Testis (tissue), 3 donors: ENCODE results near the gene DCP1A. TPM values are rescaled to one million over a fixed set of nuclear protein-coding genes. Genes with fewer than 3 reads are reported as not detected.

ENCODE experiments used
- DNase-seq: peaks from one replicate; pipeline ENCODE4 v3.0.0-alpha.2; 2019
- H3K27ac ChIP-seq, 2 donors: fragments of 200-600 bp; sonication (generic); one replicate each; pipeline ENCODE4 v1.5.1; 2019
- H3K27me3 ChIP-seq: fragments of 200-600 bp; sonication (generic); one replicate; pipeline ENCODE4 v1.5.1; 2019
- H3K36me3 ChIP-seq: fragments of 200-600 bp; sonication (generic); one replicate; pipeline ENCODE4 v1.5.1; 2017; ENCODE audit warnings: low read depth; ENCODE audit errors: missing control alignments
- H3K4me1 ChIP-seq: fragments of 200-600 bp; sonication (generic); one replicate; pipeline ENCODE4 v1.5.1; 2019
- H3K4me3 ChIP-seq, 2 donors: fragments of 200-600 bp; sonication (generic); one replicate each; pipeline ENCODE4 v1.5.1; 2017 to 2019
- H3K9me3 ChIP-seq: fragments of 200-600 bp; sonication (generic); one replicate; pipeline ENCODE4 v1.5.1; 2017
- CTCF ChIP-seq, 3 experiments: fragments of 450-650 bp in 2 of 3; fragments of 200-600 bp in 1 of 3; sonication (generic) in 1 of 3; IDR thresholded peaks; one replicate each; pipeline ENCODE4 v1.5.1; 2016 to 2019; ENCODE audit warnings: antibody characterized with exemption in 3 of 3, mild to moderate bottlenecking in 2 of 3, moderate library complexity in 1 of 3
- POLR2A ChIP-seq: fragments of 450-650 bp; IDR thresholded peaks from one replicate; pipeline ENCODE4 v1.6.1; 2017; ENCODE audit warnings: antibody characterized with exemption, mild to moderate bottlenecking, moderate library complexity
- WGBS, 2 donors: methylation state at CpG; one replicate each; pipeline ENCODE4 v1.1.5; 2018; 5-methylcytosine and 5-hydroxymethylcytosine counted together
- intact Hi-C: fragments of 100-400 bp; cut with DNase I; formaldehyde crosslinking; loops from one replicate; pipeline ENCODE4 v1.15.1; 2023; ENCODE audit warnings: low total_unique reads
- polyA plus RNA-seq: library from polyadenylated mRNA; stranded (reverse); fragments of 350-450 nt; fragmentation: Illumina TruSeq; extraction: RNeasy Lipid Tissue Mini Kit (QIAGEN cat#74804); gene quantifications from one replicate; pipeline ENCODE4 v1.2.3, GENCODE V29; 2014; ENCODE audit warnings: low read depth, low replicate concordance; ENCODE audit not compliant: insufficient read depth
- total RNA-seq, 2 donors: library from RNA; depleted of rRNA; stranded (reverse); fragments of >200 nt; gene quantifications; one replicate each; pipeline ENCODE4 v1.2.3, GENCODE V29; 2016

Gene DCP1A
- total and polyA plus RNA-seq, 3 donors from 2014 or later, result 20.9 to 35.6 (median 31.3) TPM

DNA sequence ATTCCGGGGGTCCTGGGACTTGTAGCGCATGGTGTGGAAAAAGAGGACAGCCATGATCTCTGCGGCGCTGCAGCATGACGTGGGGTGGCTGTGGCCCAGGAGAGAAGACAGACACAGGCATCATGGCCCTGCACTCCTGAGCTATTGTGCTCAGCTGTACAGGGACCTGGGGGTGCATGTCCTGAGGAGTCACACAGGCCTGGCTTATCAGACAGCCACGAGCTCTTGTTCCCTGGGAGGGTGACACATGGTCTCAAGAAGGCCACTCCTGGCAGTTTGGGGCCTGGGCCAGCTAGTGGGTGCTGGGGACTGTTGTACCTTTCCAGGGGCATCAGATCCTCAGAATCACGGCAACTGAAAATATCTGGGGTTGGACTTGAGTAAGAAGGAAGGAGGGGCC is 105.2 kb downstream of the DCP1A start:
- no peak overlapping the region for H3K27ac ChIP-seq

DNA sequence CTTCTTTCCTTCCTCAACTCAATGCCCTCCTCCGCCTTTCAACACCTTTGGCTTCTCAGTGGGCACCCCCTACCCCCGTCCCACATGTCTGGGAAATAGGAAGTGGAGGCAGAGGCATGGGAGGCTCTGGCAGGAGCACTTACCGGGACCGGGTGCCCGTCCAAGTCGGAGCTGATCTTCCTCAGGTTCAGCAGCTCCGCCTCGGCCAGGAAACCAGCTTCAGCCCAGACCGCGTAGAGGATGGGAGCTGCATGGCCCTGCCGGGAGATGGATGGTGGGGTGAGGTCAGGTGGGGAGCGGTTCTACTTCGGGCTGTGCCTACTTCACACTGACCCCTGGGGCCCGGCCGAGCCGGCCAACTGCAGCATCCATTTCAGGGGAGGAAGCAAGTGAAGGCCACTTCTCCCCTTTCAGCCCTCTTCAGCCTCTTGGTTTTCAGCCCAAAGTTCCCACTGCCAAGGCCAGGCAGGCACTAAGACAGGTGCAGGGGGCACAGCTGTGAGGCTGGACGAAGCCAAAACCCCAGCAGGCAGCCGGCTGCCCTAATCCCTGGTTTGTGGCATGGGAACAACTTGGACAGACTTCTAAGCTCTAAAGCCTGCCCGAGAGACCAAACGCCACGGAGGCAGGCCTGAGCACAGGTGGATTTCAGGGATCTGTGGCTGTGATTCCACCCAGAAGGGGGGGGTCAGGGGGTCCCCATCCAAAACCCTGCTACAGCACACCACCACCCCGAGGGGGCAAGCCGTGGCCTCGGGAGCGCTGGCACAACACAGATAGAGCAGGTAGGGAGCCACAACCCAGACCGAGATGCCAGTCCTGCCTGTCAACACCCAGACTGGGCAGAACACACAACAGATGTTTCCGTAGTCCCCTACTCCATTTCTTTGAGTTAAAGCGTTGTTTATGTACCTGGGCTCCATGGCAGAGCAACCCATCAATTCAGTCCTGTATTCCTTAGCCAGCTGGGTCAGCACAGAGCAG is 106.1 kb downstream of the DCP1A start:
- intact Hi-C loops, result no loop called here
- H3K4me1 ChIP-seq, result peaks cover 24% of the 10 kb centered on the region
- no peaks in the 10 kb centered on the region for H3K36me3 ChIP-seq
- no peaks in the 10 kb centered on the region for H3K27me3 ChIP-seq
- no peaks in the 10 kb centered on the region for H3K9me3 ChIP-seq
- DNase-seq, result no peak
- TF ChIP-seq POLR2A (no peak), CTCF (IDR thresholded peaks at IDR 0.05) (no peak)
- H3K27ac ChIP-seq, result no peak overlapping the region
- 85 to 86% methylated on average over 21 to 28 of the region's 28 CpGs for WGBS, 2 donors
- no peak overlapping the region for H3K4me3 ChIP-seq

More for the DNA sequence above, 105.2 kb downstream of the DCP1A start:
- intact Hi-C loops, result no loop called here
- Histone ChIP-seq H3K36me3 (no peaks in the 10 kb centered on the region), H3K27me3 (no peaks in the 10 kb centered on the region), H3K4me3 (no peak overlapping the region), H3K9me3 (no peaks in the 10 kb centered on the region), H3K4me1 (peaks cover 21% of the 10 kb centered on the region)
- 82 to 86% methylated on average over 6 to 7 of the region's 7 CpGs for WGBS, 2 donors
- TF ChIP-seq POLR2A, result no peak
- TF ChIP-seq CTCF (IDR thresholded peaks at IDR 0.05), result no peak
- DNase-seq, result no peak

GRCh38 chr3:53239800-53240199 is 107.5 kb downstream of the DCP1A start:
- 87 to 91% methylated on average over 5 of the region's 5 CpGs for WGBS, 2 donors
- no peak overlapping the region for H3K27ac ChIP-seq
- H3K4me3 ChIP-seq, result no peak overlapping the region
- no peaks in the 10 kb centered on the region for H3K9me3 ChIP-seq
- intact Hi-C loops, result no loop called here
- DNase-seq, result no peak
- peaks cover 30% of the 10 kb centered on the region for H3K4me1 ChIP-seq
- H3K27me3 ChIP-seq, result no peaks in the 10 kb centered on the region
- H3K36me3 ChIP-seq, result no peaks in the 10 kb centered on the region
- TF ChIP-seq POLR2A (no peak), CTCF (IDR thresholded peaks at IDR 0.05) (no peak)

- intact Hi-C loops, result no loop called here
- H3K4me3 ChIP-seq, result no peak overlapping the region
- no peak for DNase-seq
- TF ChIP-seq CTCF (IDR thresholded peaks at IDR 0.05) (no peak), POLR2A (no peak)
- WGBS, 2 donors, result 82 to 90% methylated on average over 3 to 4 of the region's 4 CpGs
- no peaks in the 10 kb centered on the region for H3K9me3 ChIP-seq
- peaks cover 23% of the 10 kb centered on the region for H3K4me1 ChIP-seq
- H3K27ac ChIP-seq, result no peak overlapping the region
- no peaks in the 10 kb centered on the region for H3K27me3 ChIP-seq
- H3K36me3 ChIP-seq, result no peaks in the 10 kb centered on the region
Observed at GRCh38 chr3:53238886-53239285, 108.5 kb downstream of the DCP1A start.
